ENCODE measurements around the gene ERN1. TPM values are rescaled to one million over a fixed set of nuclear protein-coding genes. Genes with fewer than 3 reads are reported as not detected.

ERN1 gene
- total RNA-seq, 1 experiment from 2014 or later, result 8.0 TPM

- intact Hi-C loops (cut with micrococcal nuclease; ENCODE audit: unreplicated experiment), result no loop called here
- BruUV-seq (replicated peaks), result no TSS peak
- no peak for DNase-seq (ENCODE audit: low spot score)
- TF ChIP-seq CTCF (conservative IDR thresholded peaks at IDR 0.05; ENCODE audit: low read depth, low read length), result no peak
- TF ChIP-seq EZH2 (IDR thresholded peaks at IDR 0.05; ENCODE audit: borderline replicate concordance, low read depth, low read length, poor library complexity, severe bottlenecking), result no peak
- Histone ChIP-seq H3K27ac (ENCODE audit: low read depth, low read length, poor library complexity, severe bottlenecking) (no peak overlapping the region), H3K36me3 (ENCODE audit: insufficient read depth, low read length, poor library complexity, severe bottlenecking) (no peaks in the 10 kb centered on the region), H3K4me3 (ENCODE audit: low read depth, low read length, poor library complexity, severe bottlenecking) (no peak overlapping the region), H3K9me3 (ENCODE audit: low read depth, low read length, poor library complexity, severe bottlenecking) (no peaks in the 10 kb centered on the region), H3K4me1 (ENCODE audit: insufficient read depth, low read length, poor library complexity, severe bottlenecking) (no peaks in the 10 kb centered on the region), H3K27me3 (replicated peaks; ENCODE audit: insufficient read depth, low read depth, low read length, poor library complexity) (no peaks in the 10 kb centered on the region)
- ChIA-PET CTCF (interaction anchor here (0.5 to 1.1 kb wide), 2 partner anchors 126 to 132 kb away, joined by 3 to 4 read pairs; no protein-coding TSS in a partner anchor), POLR2A (ENCODE audit: low non-redundant PET) (no interaction called here)
Observed at GRCh38 chr17:64001763-64002529, 128.0 kb downstream of the ERN1 start.

GRCh38 chr17:64001091-64001579 lies 128.8 kb downstream of the ERN1 start:
- TF ChIP-seq CTCF (conservative IDR thresholded peaks at IDR 0.05; ENCODE audit: low read depth, low read length) (no peak), EZH2 (IDR thresholded peaks at IDR 0.05; ENCODE audit: borderline replicate concordance, low read depth, low read length, poor library complexity, severe bottlenecking) (no peak)
- ChIA-PET CTCF (interaction anchor here (0.6 kb wide), 1 partner anchor 320 kb away, joined by 3 read pairs; no protein-coding TSS in a partner anchor), POLR2A (ENCODE audit: low non-redundant PET) (no interaction called here)
- no peak for DNase-seq (ENCODE audit: low spot score)
- Histone ChIP-seq H3K27me3 (replicated peaks; ENCODE audit: insufficient read depth, low read depth, low read length, poor library complexity) (no peaks in the 10 kb centered on the region), H3K36me3 (ENCODE audit: insufficient read depth, low read length, poor library complexity, severe bottlenecking) (no peaks in the 10 kb centered on the region), H3K4me1 (ENCODE audit: insufficient read depth, low read length, poor library complexity, severe bottlenecking) (no peaks in the 10 kb centered on the region), H3K4me3 (ENCODE audit: low read depth, low read length, poor library complexity, severe bottlenecking) (no peak overlapping the region), H3K9me3 (ENCODE audit: low read depth, low read length, poor library complexity, severe bottlenecking) (no peaks in the 10 kb centered on the region), H3K27ac (ENCODE audit: low read depth, low read length, poor library complexity, severe bottlenecking) (no peak overlapping the region)
- intact Hi-C loops (cut with micrococcal nuclease; ENCODE audit: unreplicated experiment), result no loop called here
- BruUV-seq (replicated peaks), result no TSS peak

- no peak for TF ChIP-seq CTCF (conservative IDR thresholded peaks at IDR 0.05; ENCODE audit: low read depth, low read length)
- TF ChIP-seq EZH2 (IDR thresholded peaks at IDR 0.05; ENCODE audit: borderline replicate concordance, low read depth, low read length, poor library complexity, severe bottlenecking), result no peak
- DNase-seq (ENCODE audit: low spot score), result no peak
- Histone ChIP-seq H3K27me3 (replicated peaks; ENCODE audit: insufficient read depth, low read depth, low read length, poor library complexity) (no peaks in the 10 kb centered on the region), H3K4me3 (ENCODE audit: low read depth, low read length, poor library complexity, severe bottlenecking) (no peak overlapping the region), H3K27ac (ENCODE audit: low read depth, low read length, poor library complexity, severe bottlenecking) (no peak overlapping the region), H3K36me3 (ENCODE audit: insufficient read depth, low read length, poor library complexity, severe bottlenecking) (no peaks in the 10 kb centered on the region), H3K9me3 (ENCODE audit: low read depth, low read length, poor library complexity, severe bottlenecking) (no peaks in the 10 kb centered on the region), H3K4me1 (ENCODE audit: insufficient read depth, low read length, poor library complexity, severe bottlenecking) (no peaks in the 10 kb centered on the region)
- ChIA-PET POLR2A (ENCODE audit: low non-redundant PET) (no interaction called here), CTCF (interaction anchor here (0.7 kb wide), 1 partner anchor 15 kb away, joined by 3 read pairs; no protein-coding TSS in a partner anchor)
- intact Hi-C loops (cut with micrococcal nuclease; ENCODE audit: unreplicated experiment), result no loop called here
- no TSS peak for BruUV-seq (replicated peaks)
Observed at GRCh38 chr17:63999680-64000531, 130.0 kb downstream of the ERN1 start.
